Endothelial cell of umbilical vein (primary cell): Measurements from ENCODE around the gene XPOT. TPM values are rescaled to one million over a fixed set of nuclear protein-coding genes. Genes with fewer than 3 reads are reported as not detected.

ENCODE experiments used
- BruUV-seq: library from RNA; stranded (reverse); fragments of 400-500 nt; replicated peaks from 2 replicates; lab custom pipeline; 2021; lab: Mats Ljungman, UMichigan
- CTCF ChIA-PET: fragments of 300-600, 350-600 bp; sonication (Branson Sonifier 250); formaldehyde crosslinking; loops from one replicate; lab custom pipeline; 2021; ENCODE audit warnings: antibody characterized with exemption, inconsistent platforms; lab: Charles Lee
- POLR2A ChIA-PET: fragments of 300-600, 350-600 bp; sonication (Branson Sonifier 250); formaldehyde crosslinking; loops from one replicate; lab custom pipeline; 2021; ENCODE audit warnings: antibody characterized with exemption, inconsistent platforms; lab: Charles Lee
- DNase-seq: peaks from one replicate; pipeline ENCODE4 v3.0.0-alpha.2; 2011; ENCODE audit warnings: low read depth, low spot score
- FAIRE-seq: peaks from 2 replicates; lab custom pipeline; 2011; peaks lifted over from hg19 to GRCh38; lab: Jason Lieb, UNC
- H2AFZ ChIP-seq: 2 replicates; pipeline ENCODE4 v1.6.0; 2012; ENCODE audit warnings: low read depth, low read length, control low read depth, inconsistent platforms
- H3K27ac ChIP-seq: 2 replicates; pipeline ENCODE4 v1.5.1; 2011; ENCODE audit warnings: low read depth, mild to moderate bottlenecking, control low read depth, low read length, moderate library complexity; ENCODE audit not compliant: insufficient read depth
- H3K27me3 ChIP-seq, 2 experiments: 2 replicates each; pipeline versions ENCODE4 v1.6.0 to v1.6.1; 2011; ENCODE audit warnings: low read length in 2 of 2, mixed read lengths in 1 of 2; ENCODE audit not compliant: control insufficient read depth in 2 of 2, insufficient read depth in 2 of 2
- H3K36me3 ChIP-seq, 2 experiments: 2 replicates in 1 of 2; 3 replicates in 1 of 2; pipeline ENCODE4 v1.5.1; 2011; ENCODE audit warnings: low read length in 2 of 2, mild to moderate bottlenecking in 1 of 2, moderate library complexity in 1 of 2; ENCODE audit not compliant: control insufficient read depth in 2 of 2, insufficient read depth in 2 of 2; ENCODE audit errors: extremely low read depth in 1 of 2
- H3K4me1 ChIP-seq: 3 replicates; pipeline ENCODE4 v1.5.1; 2011; ENCODE audit warnings: mild to moderate bottlenecking, low read length; ENCODE audit not compliant: control insufficient read depth, insufficient read depth; ENCODE audit errors: extremely low read depth
- H3K4me2 ChIP-seq: 2 replicates; pipeline ENCODE4 v1.6.1; 2011; ENCODE audit warnings: low read length, control low read depth, mixed read lengths; ENCODE audit not compliant: insufficient read depth
- H3K4me3 ChIP-seq, 3 experiments: fragments of 200-600 bp in 1 of 3; sonication (generic), shearing (Covaris generic) in 1 of 3; replicated peaks in 1 of 3; 2 replicates each; pipeline ENCODE4 v1.5.1; 2011 to 2016; ENCODE audit warnings: control low read depth in 3 of 3, low read length in 3 of 3, mild to moderate bottlenecking in 2 of 3, inconsistent platforms in 1 of 3, low read depth in 1 of 3, moderate library complexity in 1 of 3; ENCODE audit not compliant: insufficient read depth in 1 of 3
- H3K79me2 ChIP-seq: 2 replicates; pipeline ENCODE4 v1.6.0; 2012; ENCODE audit warnings: low read length, inconsistent platforms; ENCODE audit not compliant: control insufficient read depth, insufficient read depth
- H3K9ac ChIP-seq: replicated peaks from 2 replicates; pipeline ENCODE3; 2011; ENCODE audit warnings: low read length, control low read depth; ENCODE audit not compliant: insufficient read depth; ENCODE audit errors: extremely low read depth
- H3K9me1 ChIP-seq: replicated peaks from 3 replicates; pipeline ENCODE4 v1.6.0; 2011; ENCODE audit warnings: mild to moderate bottlenecking, low read length; ENCODE audit not compliant: control insufficient read depth, insufficient read depth; ENCODE audit errors: extremely low read depth
- H3K9me3 ChIP-seq: replicated peaks from 2 replicates; pipeline ENCODE4 v1.5.1; 2012; ENCODE audit warnings: low read length, inconsistent platforms; ENCODE audit not compliant: control insufficient read depth, insufficient read depth
- H4K20me1 ChIP-seq: replicated peaks from 2 replicates; pipeline ENCODE3; 2011; ENCODE audit warnings: mild to moderate bottlenecking, low read length; ENCODE audit not compliant: control insufficient read depth, insufficient read depth; ENCODE audit errors: extremely low read depth
- CTCF ChIP-seq, 2 donors: IDR thresholded peaks; 1 replicate in 1 of 2; 2 replicates in 1 of 2; pipeline ENCODE4 v1.5.1; 2011; ENCODE audit warnings: low read length in 2 of 2, mild to moderate bottlenecking in 2 of 2, moderate library complexity in 2 of 2, control low read depth in 1 of 2, inconsistent platforms in 1 of 2, low read depth in 1 of 2; ENCODE audit not compliant: insufficient read depth in 1 of 2; ENCODE audit errors: extremely low read depth in 1 of 2
- FOS ChIP-seq: IDR thresholded peaks from 2 replicates; pipeline ENCODE4 v1.6.1; 2011; ENCODE audit warnings: mild to moderate bottlenecking, low read length, moderate library complexity, borderline replicate concordance; ENCODE audit not compliant: insufficient read depth
- GATA2 ChIP-seq: IDR thresholded peaks from 2 replicates; pipeline ENCODE4 v1.7.0; 2011; ENCODE audit warnings: low read depth, mild to moderate bottlenecking, moderate library complexity, mixed read lengths, low read length; ENCODE audit not compliant: insufficient read length, insufficient read depth
- JUN ChIP-seq: IDR thresholded peaks from 2 replicates; pipeline ENCODE4 v1.6.1; 2011; ENCODE audit warnings: borderline replicate concordance, low read depth; ENCODE audit not compliant: insufficient read length, insufficient read depth
- MYC ChIP-seq: IDR thresholded peaks from one replicate; pipeline ENCODE4 v1.6.1; 2011; ENCODE audit warnings: mild to moderate bottlenecking, low read depth, low read length
- POLR2A ChIP-seq: IDR thresholded peaks from 2 replicates; pipeline ENCODE4 v1.6.1; 2012; ENCODE audit warnings: low read depth, mild to moderate bottlenecking, control low read depth, low read length
- POLR2AphosphoS5 ChIP-seq: IDR thresholded peaks from 2 replicates; pipeline ENCODE4 v1.6.1; 2012; ENCODE audit warnings: low read depth, mild to moderate bottlenecking, control low read depth, low read length, moderate library complexity; ENCODE audit not compliant: insufficient read depth
- dilution Hi-C: fragments of 300-500 bp; cut with MboI; formaldehyde crosslinking; loops from one replicate; pipeline ENCODE4 v1.15.0; 2019; ENCODE audit warnings: low sequenced_read_pairs; ENCODE audit not compliant: extremely low pct_ligation_motif_present
- intact Hi-C: fragments of 100-400 bp; cut with micrococcal nuclease; formaldehyde crosslinking; loops from one replicate; pipeline ENCODE4 v1.10.0; 2022
- polyA plus RNA-seq, 4 experiments: library from polyadenylated mRNA; depleted of rRNA in 3 of 4; stranded (reverse) in 3 of 4; unstranded in 1 of 4; fragments of >200 nt; gene quantifications; 2 replicates each; pipeline versions ENCODE4 v1.2.1 to v1.2.3, GENCODE V29; 2011 to 2012; ENCODE audit warnings: missing spikeins in 1 of 4
- total RNA-seq: library from RNA; stranded (reverse); gene quantifications from 2 replicates; pipeline ENCODE4 v1.2.3, GENCODE V29; 2021
- TF ChIP-seq, protein P1 (sequence below): IDR thresholded peaks from 2 replicates; pipeline ENCODE4 v1.6.1; 2011; ENCODE audit not compliant: insufficient read depth, insufficient read length

XPOT gene
- total and polyA plus RNA-seq, 2 donors (not counting 3 experiments of a cell fraction or from before 2014, with no cell fraction given) = 21.9 to 88.9 TPM

DNA sequence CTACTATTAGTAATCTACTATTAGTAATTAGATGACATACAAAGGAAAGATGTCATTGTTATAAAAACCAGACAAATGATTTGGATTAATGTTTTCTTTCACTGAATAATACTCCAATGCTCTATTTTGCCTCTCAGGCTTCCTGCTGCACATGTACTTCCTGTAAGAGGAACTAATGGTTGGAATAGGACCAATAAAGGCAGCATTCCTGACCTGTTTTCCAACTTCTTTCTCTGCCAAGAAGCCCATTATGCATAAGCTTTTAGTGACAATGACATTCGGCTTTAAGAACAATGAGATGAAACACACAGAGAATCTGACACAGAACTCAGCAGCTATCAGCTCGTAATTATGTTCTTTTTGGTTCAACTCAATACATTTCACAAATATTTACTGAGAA, 8.5 kb upstream of the XPOT start:
- Histone ChIP-seq H3K9me1 (no peaks in the 10 kb centered on the region), H3K27ac (peak overlapping the region; percentile 41), H3K4me3 (peak overlapping the region in 1 of 3 experiments; percentile 8), H3K4me2 (peak overlapping the region; percentile 70), H3K27me3 (no peaks in the 10 kb centered on the region), H3K4me1 (peaks cover 19% of the 10 kb centered on the region), H3K36me3 (no peaks in the 10 kb centered on the region), H4K20me1 (no peaks in the 10 kb centered on the region), H3K9ac (no peak overlapping the region), H3K9me3 (no peaks in the 10 kb centered on the region), H3K79me2 (no peaks in the 10 kb centered on the region), H2AFZ (no peak overlapping the region)
- dilution Hi-C loops = no loop called here
- TF ChIP-seq POLR2AphosphoS5 = no peak
- TF ChIP-seq JUN = peak; percentile 44
- no peak for TF ChIP-seq GATA2
- peak; percentile 11 for TF ChIP-seq FOS
- DNase-seq = peak; percentile 89
- POLR2A ChIA-PET = interaction anchor here (1.0 kb wide), 1 partner anchor 8 kb away, joined by 3 read pairs; the partner anchor contains the start of gene XPOT
- peak; percentile 99 for FAIRE-seq
- no TSS peak for BruUV-seq
- intact Hi-C loops = loop anchor here (1.0 kb wide), 1 partner anchor 9 kb away; the partner anchor contains the start of gene XPOT
- CTCF ChIA-PET = interaction anchor here (1.0 to 1.1 kb wide), 2 partner anchors 8 to 552 kb away, joined by 4 to 7 read pairs; partner anchors contain the start of gene XPOT

DNA sequence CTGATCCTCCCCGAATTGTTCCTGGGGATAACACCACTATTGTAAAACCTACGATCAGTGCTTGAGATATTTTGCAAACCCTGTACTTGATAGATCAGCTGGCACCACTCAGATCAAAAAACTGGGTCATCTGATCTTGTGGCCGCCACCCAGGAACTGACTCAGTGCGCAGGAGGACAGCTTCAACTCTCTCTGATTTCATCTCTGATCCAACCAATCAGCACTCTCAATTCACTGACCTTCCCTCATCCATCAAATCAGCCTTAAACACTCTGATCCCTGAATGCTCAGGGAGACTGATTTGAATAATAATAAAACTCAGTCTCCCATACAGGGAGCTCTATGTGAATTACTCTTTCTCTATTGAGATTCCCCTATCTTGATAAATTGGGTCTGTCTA, 4.2 kb upstream of the XPOT start:
- ChIA-PET CTCF (no interaction called here), POLR2A (no interaction called here)
- intact Hi-C loops = no loop called here
- H3K36me3 ChIP-seq = no peaks in the 10 kb centered on the region
- no peak overlapping the region for H3K9ac ChIP-seq
- TF ChIP-seq, protein P1, sequence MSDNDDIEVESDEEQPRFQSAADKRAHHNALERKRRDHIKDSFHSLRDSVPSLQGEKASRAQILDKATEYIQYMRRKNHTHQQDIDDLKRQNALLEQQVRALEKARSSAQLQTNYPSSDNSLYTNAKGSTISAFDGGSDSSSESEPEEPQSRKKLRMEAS = no peak
- TF ChIP-seq FOS (no peak), MYC (no peak), POLR2A (no peak), CTCF (IDR thresholded peaks at IDR 0.05; ENCODE audit: extremely low read depth in 1 of 2, insufficient read depth in 1 of 2, low read depth in 1 of 2, low read length in 2 of 2) (no peak), JUN (no peak)
- H3K9me1 ChIP-seq = no peaks in the 10 kb centered on the region
- H4K20me1 ChIP-seq = no peaks in the 10 kb centered on the region
- no peak for DNase-seq
- H2AFZ ChIP-seq = no peak overlapping the region
- peaks cover 2% of the 10 kb centered on the region for H3K79me2 ChIP-seq
- no peak overlapping the region for H3K4me2 ChIP-seq
- H3K4me1 ChIP-seq = peaks cover 18% of the 10 kb centered on the region
- no peak overlapping the region for H3K4me3 ChIP-seq
- no peak for FAIRE-seq
- no peaks in the 10 kb centered on the region for H3K9me3 ChIP-seq
- dilution Hi-C loops = no loop called here
- no peaks in the 10 kb centered on the region for H3K27me3 ChIP-seq
- no peak overlapping the region for H3K27ac ChIP-seq
- no TSS peak for BruUV-seq
